Putamen (tissue), 1 donor: Measurements from ENCODE around the gene CLEC4A.
A peak's percentile ranks its signal among the peaks of the same experiment; 100 is the strongest.
"Not testable (repeated sequence)": the region's sequence is repeated elsewhere in the genome, so short reads cannot be mapped to it uniquely, and the experiment has no call there.

Experiments used
- DNase-seq: peaks from one replicate; pipeline ENCODE4 v3.0.0-alpha.2; 2016; ENCODE audit warnings: low spot score

Gene CLEC4A

GRCh38 chr12:8123124-8123912 lies at the start of gene CLEC4A:
Gene CLEC4A, plus strand, starts transcription at chr12:8123617. Its CDS starts 262 bp downstream, at chr12:8123879.
- no peak for DNase-seq

- no peak for DNase-seq
These were observed 47.5 kb upstream of the CLEC4A start for GRCh38 chr12:8075935-8076334.

DNA sequence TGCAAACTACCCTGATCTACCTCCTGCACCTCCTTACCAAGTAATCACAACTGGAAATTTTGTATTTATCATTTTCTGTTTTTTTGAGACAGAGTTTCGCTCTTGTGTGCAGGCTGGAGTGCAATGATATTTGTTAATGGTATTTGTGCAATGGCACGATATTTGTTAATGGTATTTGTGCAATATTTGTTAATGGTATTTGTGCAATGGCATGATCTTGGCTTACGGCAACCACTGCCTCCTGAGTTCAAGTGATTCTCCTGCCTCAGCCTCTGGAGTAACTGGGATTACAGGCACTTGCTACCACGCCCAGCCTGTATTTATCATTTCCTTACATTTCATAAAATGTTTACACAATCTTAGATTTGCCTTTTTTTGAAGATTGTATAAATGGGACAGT lies 47.1 kb upstream of the CLEC4A start:
- DNase-seq, result no peak

- DNase-seq, result no peak
These were observed 46.2 kb upstream of the CLEC4A start for GRCh38 chr12:8077207-8077606.

GRCh38 chr12:8078398-8078797 lies 45.0 kb upstream of the CLEC4A start:
- DNase-seq, result no peak

DNA sequence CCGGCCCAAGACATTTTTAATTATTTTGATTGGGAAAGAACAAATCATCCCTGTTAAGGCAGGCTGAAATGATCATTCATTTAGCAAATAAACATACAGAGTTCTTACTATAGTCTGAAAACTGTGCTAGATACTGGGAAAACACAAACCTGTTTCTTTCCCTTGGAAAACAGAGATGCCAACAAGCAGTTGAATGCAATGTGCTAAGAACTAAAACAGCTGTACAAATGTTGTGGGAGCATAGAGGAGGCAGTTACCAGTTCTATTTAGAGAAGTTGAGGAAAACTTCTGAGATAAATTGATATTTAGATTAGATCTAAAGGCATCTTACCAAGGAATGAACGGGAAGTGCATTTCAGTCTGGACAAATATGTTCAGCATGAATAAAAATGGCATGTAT lies 44.5 kb upstream of the CLEC4A start:
- DNase-seq, result no peak

DNA sequence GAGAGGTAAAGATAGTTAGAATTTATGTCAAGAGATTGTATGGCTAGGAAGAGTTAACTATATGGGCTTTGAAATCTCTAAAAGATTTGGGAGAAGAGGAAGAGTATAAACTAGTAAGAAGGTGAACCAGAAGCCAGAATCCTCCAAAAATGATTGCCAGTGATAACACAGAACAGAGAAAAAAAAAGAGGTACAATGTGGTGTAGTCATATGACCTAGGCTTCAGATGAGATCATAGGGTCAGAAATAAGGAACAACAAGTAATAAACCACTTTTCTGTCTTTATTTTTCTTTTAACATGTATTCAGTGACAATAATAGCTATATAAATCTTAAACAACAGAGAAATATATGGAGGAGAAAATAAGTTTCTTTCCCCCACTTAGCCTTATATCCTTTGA lies 43.3 kb upstream of the CLEC4A start:
- DNase-seq, result no peak

GRCh38 chr12:8081251-8081920 lies 42.0 kb upstream of the CLEC4A start:
- peak; percentile 16 for DNase-seq

- DNase-seq, result no peak
These were observed 40.7 kb upstream of the CLEC4A start for GRCh38 chr12:8082808-8083100.

GRCh38 chr12:8084351-8084750 lies 39.1 kb upstream of the CLEC4A start:
- not testable (repeated sequence) for DNase-seq

- no peak for DNase-seq
These were observed 35.8 kb upstream of the CLEC4A start for GRCh38 chr12:8087666-8088065.

GRCh38 chr12:8088574-8088973 lies 34.8 kb upstream of the CLEC4A start:
- no peak for DNase-seq

- DNase-seq, result not testable (repeated sequence)
These were observed 34.1 kb upstream of the CLEC4A start for GRCh38 chr12:8089277-8089676.

- DNase-seq, result no peak
These were observed 33.7 kb upstream of the CLEC4A start for GRCh38 chr12:8089716-8090115.

GRCh38 chr12:8093291-8093690 lies 30.1 kb upstream of the CLEC4A start:
- no peak for DNase-seq

- no peak for DNase-seq
These were observed 27.0 kb upstream of the CLEC4A start for GRCh38 chr12:8096281-8096915.

DNA sequence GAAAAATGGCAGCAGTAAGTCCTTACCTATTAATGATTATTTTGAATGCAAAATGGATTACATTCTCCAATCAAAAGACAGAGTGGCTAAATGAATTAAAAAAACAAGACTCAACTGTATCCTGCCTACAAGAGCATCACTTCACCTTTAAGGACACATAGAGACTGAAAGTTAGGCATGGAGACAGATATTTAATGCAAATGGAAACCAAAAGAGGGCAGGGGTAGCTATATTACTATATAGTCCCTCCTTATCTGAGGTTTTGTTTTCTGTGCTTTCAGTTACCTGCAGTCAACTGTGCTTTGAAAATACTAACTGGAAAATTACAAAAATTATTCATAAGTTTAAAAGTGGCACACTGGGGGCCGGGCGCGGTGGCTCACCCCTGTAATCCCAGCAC lies 24.2 kb upstream of the CLEC4A start:
- no peak for DNase-seq

DNA sequence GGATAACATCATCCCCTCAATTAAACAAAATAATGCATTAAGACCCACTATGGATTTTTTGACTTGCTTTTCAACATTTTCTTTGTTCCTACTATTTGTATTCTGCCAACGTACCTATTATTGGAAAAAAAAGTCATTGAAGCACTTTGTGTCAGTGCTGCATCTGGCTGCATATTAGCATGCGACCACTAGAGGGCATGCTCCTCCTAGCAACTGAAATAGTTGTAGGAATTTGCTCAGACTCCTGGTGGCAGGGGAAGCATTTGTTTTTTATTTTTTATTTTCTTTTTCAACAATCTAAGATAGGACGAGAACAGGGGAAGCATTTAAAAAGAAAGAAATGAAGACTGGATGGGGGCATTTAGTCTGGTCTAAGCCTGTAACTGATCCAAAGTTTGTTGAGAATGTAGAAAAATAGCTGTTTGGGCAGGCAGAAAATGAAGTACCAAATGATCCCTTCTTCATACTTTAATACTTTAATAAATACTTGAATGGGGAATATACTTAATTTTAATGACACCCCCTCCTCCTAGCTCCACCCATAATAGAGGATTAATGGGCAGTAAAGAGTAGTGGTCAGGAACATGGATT lies 14.5 kb upstream of the CLEC4A start:
- DNase-seq, result peak; percentile 77

- not testable (repeated sequence) for DNase-seq
These were observed 10.3 kb upstream of the CLEC4A start for GRCh38 chr12:8113117-8113516.

- DNase-seq, result no peak
These were observed 3.2 kb upstream of the CLEC4A start for GRCh38 chr12:8120072-8120713.

GRCh38 chr12:8127138-8127537 lies 3.7 kb downstream of the CLEC4A start:
- no peak for DNase-seq

DNA sequence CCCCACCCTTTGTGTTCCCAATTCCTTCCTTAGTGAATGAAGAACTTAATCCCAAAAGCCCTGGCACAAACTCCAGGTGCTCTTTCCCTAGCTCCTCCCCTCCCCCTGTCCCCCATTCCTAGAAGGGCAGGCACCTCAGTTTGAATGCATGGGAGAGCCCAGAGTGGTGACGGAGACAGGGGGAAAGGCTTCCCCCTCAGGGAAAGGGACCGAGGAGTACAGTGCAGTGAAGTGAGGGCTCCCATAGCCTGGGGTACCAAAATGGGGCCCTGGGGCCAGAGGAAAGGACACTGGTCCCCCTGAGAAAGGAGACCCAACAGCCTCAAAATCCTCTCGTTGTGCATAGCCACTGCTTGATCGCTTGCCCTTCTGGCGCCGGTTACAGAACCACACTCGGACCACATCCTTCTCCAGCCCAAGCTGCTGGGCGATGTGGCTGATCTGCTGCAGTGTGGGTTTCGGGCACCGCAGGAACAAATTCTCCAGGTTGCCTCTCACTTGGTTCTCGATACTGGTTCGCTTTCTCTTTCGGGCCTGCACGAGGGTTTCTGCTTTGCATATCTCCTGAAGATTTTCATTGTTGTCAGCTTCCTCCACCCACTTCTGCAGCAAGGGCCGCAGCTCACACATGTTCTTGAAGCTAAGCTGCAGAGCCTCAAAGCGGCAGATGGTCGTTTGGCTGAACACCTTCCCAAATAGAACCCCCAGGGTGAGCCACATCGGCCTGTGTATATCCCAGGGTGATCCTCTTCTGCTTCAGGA lies 10.4 kb downstream of the CLEC4A start:
- not testable (repeated sequence) for DNase-seq
